ENCODE measurements around the gene MRPL39. TPM values are rescaled to one million over a fixed set of nuclear protein-coding genes. Genes with fewer than 3 reads are reported as not detected.

Gene MRPL39
- polyA plus RNA-seq, 1 donor from 2014 or later = 28.5 TPM

DNA sequence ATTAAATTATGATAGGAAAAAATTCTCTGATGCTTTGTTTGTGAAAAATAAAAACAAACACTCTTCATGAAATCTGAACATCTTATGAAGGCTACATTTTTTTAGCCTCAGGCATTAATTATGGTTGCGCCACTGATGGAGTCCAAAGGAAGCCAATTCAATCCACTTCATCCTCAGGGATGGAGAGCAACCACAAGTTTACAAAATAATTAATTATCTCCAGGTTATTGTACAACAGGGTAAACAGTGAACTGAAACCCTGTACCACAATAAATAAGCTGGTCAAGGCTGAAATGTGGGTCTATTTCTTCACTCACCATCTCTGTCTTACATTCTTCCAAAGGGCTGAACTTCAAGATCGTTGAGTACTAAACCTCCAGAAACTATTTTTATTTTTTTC, 49.2 kb downstream of the MRPL39 start:
- no peak overlapping the region for H3K4me3 ChIP-seq (ENCODE audit: low read length)
- no peak overlapping the region for H3K4me2 ChIP-seq (ENCODE audit: low read length)
- H3F3A ChIP-seq (ENCODE audit: insufficient read depth, low read length, poor library complexity, severe bottlenecking) = no peaks in the 10 kb centered on the region
- no peaks in the 10 kb centered on the region for H3K79me2 ChIP-seq (replicated peaks; ENCODE audit: insufficient read depth, low read length)
- peaks cover 15% of the 10 kb centered on the region for H3K27me3 ChIP-seq (ENCODE audit: insufficient read depth, low read depth, low read length)
- TF ChIP-seq TAF1 (IDR thresholded peaks at IDR 0.05; ENCODE audit: low read depth) (no peak), MXI1 (conservative IDR thresholded peaks at IDR 0.05; ENCODE audit: poor library complexity, severe bottlenecking) (no peak), SMC3 (conservative IDR thresholded peaks at IDR 0.05; ENCODE audit: poor library complexity) (no peak), RAD21 (conservative IDR thresholded peaks at IDR 0.05) (no peak), EP300 (conservative IDR thresholded peaks at IDR 0.05; ENCODE audit: poor library complexity, severe bottlenecking) (no peak), EZH2 (IDR thresholded peaks at IDR 0.05; ENCODE audit: borderline replicate concordance, insufficient read depth, low read length, poor library complexity, severe bottlenecking) (no peak), REST (IDR thresholded peaks at IDR 0.05; ENCODE audit: borderline replicate concordance) (no peak), POLR2AphosphoS5 (IDR thresholded peaks at IDR 0.05) (no peak)
- TF ChIP-seq, protein P1, sequence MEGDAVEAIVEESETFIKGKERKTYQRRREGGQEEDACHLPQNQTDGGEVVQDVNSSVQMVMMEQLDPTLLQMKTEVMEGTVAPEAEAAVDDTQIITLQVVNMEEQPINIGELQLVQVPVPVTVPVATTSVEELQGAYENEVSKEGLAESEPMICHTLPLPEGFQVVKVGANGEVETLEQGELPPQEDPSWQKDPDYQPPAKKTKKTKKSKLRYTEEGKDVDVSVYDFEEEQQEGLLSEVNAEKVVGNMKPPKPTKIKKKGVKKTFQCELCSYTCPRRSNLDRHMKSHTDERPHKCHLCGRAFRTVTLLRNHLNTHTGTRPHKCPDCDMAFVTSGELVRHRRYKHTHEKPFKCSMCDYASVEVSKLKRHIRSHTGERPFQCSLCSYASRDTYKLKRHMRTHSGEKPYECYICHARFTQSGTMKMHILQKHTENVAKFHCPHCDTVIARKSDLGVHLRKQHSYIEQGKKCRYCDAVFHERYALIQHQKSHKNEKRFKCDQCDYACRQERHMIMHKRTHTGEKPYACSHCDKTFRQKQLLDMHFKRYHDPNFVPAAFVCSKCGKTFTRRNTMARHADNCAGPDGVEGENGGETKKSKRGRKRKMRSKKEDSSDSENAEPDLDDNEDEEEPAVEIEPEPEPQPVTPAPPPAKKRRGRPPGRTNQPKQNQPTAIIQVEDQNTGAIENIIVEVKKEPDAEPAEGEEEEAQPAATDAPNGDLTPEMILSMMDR (IDR thresholded peaks at IDR 0.05; ENCODE audit: poor library complexity, severe bottlenecking) = no peak
- H3K27ac ChIP-seq (ENCODE audit: low read length) = no peak overlapping the region
- H3K9me3 ChIP-seq (ENCODE audit: low read length) = no peaks in the 10 kb centered on the region
- H4K20me1 ChIP-seq (ENCODE audit: insufficient read depth) = no peaks in the 10 kb centered on the region
- no peak overlapping the region for H3K9ac ChIP-seq (ENCODE audit: low read length)
- H2AFZ ChIP-seq (ENCODE audit: low read depth, low read length) = no peak overlapping the region
- no peaks in the 10 kb centered on the region for H3K9me2 ChIP-seq (ENCODE audit: insufficient read depth, low read length)
- no peaks in the 10 kb centered on the region for H3K36me3 ChIP-seq (ENCODE audit: insufficient read depth, low read length)

GRCh38 chr21:25557180-25557579, 50.1 kb downstream of the MRPL39 start:
- Histone ChIP-seq H3K4me3 (ENCODE audit: low read length) (no peak overlapping the region), H2AFZ (ENCODE audit: low read depth, low read length) (no peak overlapping the region), H3K27ac (ENCODE audit: low read length) (no peak overlapping the region), H3K4me2 (ENCODE audit: low read length) (no peak overlapping the region), H3K36me3 (ENCODE audit: insufficient read depth, low read length) (no peaks in the 10 kb centered on the region), H3K79me2 (replicated peaks; ENCODE audit: insufficient read depth, low read length) (no peaks in the 10 kb centered on the region), H4K20me1 (ENCODE audit: insufficient read depth) (no peaks in the 10 kb centered on the region), H3F3A (ENCODE audit: insufficient read depth, low read length, poor library complexity, severe bottlenecking) (no peaks in the 10 kb centered on the region), H3K9me2 (ENCODE audit: insufficient read depth, low read length) (no peaks in the 10 kb centered on the region), H3K9me3 (ENCODE audit: low read length) (no peaks in the 10 kb centered on the region), H3K27me3 (ENCODE audit: insufficient read depth, low read depth, low read length) (peaks cover 6% of the 10 kb centered on the region), H3K9ac (ENCODE audit: low read length) (no peak overlapping the region)
- TF ChIP-seq RAD21 (conservative IDR thresholded peaks at IDR 0.05) (no peak), POLR2AphosphoS5 (IDR thresholded peaks at IDR 0.05) (no peak), SMC3 (conservative IDR thresholded peaks at IDR 0.05; ENCODE audit: poor library complexity) (no peak), EZH2 (IDR thresholded peaks at IDR 0.05; ENCODE audit: borderline replicate concordance, insufficient read depth, low read length, poor library complexity, severe bottlenecking) (no peak), REST (IDR thresholded peaks at IDR 0.05; ENCODE audit: borderline replicate concordance) (no peak)
- TF ChIP-seq, protein P1 (IDR thresholded peaks at IDR 0.05; ENCODE audit: poor library complexity, severe bottlenecking) = no peak
